VCaP (cell line): Measurements from ENCODE around the gene MBD6.

ENCODE experiments used
- H3K27ac ChIP-seq: fragments of 450-650 bp; 2 replicates; pipeline ENCODE4 v1.5.1; 2017
- CTCF ChIP-seq: fragments of 450-650 bp; conservative IDR thresholded peaks from 2 replicates; pipeline ENCODE4 v1.5.1; 2017; ENCODE audit warnings: mild to moderate bottlenecking, moderate library complexity

MBD6 gene

GRCh38 chr12:57577981-57578758 is 55.5 kb downstream of the MBD6 start:
- H3K27ac ChIP-seq = no peak overlapping the region
- TF ChIP-seq CTCF = no peak

- no peak for TF ChIP-seq CTCF
- no peak overlapping the region for H3K27ac ChIP-seq
Measured at GRCh38 chr12:57579011-57579410, 56.4 kb downstream of the MBD6 start.
